HG02610 (cell line): ENCODE results near the gene ACVRL1.
"Not testable (repeated sequence)": the region's sequence is repeated elsewhere in the genome, so short reads cannot be mapped to it uniquely, and the experiment has no call there.

Source experiments
- ATAC-seq: cut with Tn5 transposase; IDR thresholded peaks from one replicate; pipeline ENCODE4 v1.9.1; 2021; ENCODE audit warnings: mild to moderate bottlenecking, moderate library complexity; ENCODE audit not compliant: unreplicated experiment

ACVRL1 gene

DNA sequence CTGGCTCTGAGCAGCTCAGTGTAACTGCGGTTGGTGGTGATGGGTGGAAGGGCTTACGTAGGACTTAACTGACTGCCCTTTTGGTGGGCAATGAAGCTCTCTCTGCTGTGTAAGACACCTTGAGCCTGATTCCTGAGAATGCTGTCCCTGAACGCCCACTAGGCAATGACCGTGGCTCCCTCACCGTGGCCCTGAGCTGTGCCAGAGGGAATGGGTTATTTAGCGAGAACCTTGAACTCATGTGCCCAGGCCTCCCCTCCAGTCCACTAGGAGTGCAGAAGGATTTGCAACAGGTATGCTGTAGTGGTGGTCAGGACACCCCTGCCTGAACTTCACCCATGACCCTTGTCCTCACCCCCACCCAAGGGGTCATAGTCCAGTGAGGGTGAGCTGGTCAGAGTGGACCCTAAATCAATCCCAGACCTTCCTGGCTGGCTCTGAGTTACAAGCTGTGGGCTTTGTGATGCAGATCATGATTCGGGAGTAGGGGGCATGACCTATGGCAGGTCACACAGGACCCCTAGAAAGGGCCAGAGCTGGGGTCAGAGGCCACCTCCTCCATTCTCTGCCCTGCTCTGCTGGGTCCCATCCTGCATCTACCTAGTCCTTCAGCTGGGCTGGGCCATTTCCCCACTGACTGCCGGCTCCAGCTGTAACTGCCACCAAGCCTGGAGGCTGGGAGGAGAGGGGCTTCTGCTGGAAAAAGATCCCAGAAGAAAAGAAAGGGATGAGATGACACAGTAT is 33.9 kb upstream of the ACVRL1 start:
- ATAC-seq = no peak

DNA sequence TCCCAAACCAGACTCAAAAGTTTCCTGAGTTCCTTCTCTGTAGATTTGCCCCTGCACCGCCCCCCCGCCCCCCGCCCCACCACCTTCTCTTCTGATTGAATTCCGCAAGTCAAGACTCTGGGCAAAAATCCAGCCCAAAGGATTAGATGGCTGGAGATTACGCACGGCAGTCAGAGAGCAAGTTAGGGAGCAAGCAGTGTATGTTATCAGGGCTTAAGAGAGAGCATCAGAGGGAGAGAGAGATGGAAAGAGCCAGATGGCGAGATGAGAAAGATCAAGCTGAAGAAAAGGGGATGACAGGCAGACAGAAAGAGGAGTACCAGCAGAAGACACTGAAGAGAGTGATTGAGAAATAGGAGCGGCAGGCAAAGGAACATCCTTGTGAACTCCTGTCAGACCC is 33.3 kb upstream of the ACVRL1 start:
- ATAC-seq = no peak

DNA sequence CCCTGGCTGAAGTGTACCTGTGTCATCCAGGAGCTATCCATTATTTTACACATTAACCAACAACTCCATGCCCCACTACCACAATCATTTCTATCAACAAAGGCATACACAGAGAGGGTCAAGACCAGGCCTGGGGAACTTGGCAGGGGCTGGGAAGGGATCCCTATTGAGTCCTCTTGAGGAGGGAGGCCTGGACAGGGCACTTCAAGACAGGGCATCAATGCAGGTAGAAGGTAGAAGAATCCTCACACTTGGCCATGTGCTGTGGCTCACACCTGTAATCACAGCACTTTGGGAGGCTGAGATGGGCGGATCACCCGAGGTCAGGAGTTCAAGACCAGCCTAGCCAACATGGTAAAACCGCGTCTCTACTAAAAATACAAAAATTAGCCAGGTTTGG is 32.8 kb upstream of the ACVRL1 start:
- no peak for ATAC-seq

DNA sequence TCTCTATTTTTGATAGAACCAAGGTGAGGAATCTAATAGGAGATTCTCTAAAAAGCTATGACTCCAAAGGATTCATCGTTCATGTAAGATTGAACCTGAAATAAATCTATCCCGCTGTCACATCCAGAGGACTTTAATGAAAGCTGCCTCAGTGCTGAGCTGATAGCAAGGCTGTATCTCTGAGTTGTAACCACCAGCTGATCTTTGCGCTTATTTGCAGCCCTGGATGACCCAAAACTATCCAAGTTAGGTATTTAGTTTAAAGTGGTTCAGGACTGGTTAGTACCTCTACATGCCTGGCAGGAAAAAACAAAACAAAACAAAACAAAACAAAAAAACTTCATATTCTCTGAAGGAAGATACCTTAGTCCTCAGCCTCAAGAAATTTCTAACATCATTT is 28.2 kb upstream of the ACVRL1 start:
- no peak for ATAC-seq

DNA sequence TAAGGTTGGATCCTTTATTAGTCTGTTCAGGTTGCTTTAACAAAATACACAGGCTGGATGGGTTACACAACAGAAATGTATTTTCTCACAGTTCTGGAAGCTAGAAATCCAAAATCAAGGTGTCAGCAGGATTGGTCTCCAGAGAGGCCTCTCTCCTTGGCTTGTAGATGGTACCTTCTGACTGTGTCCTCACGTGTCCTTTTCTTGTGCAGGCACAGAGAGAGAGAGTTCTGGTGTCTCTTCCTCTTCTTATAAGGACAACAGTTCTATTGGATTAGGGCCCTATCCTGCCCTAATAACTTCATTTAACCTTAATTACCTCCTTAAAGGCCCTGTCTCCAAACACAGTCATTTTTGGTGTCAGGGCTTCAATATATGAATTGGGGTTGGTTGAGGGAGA is 24.0 kb upstream of the ACVRL1 start:
- no peak for ATAC-seq

DNA sequence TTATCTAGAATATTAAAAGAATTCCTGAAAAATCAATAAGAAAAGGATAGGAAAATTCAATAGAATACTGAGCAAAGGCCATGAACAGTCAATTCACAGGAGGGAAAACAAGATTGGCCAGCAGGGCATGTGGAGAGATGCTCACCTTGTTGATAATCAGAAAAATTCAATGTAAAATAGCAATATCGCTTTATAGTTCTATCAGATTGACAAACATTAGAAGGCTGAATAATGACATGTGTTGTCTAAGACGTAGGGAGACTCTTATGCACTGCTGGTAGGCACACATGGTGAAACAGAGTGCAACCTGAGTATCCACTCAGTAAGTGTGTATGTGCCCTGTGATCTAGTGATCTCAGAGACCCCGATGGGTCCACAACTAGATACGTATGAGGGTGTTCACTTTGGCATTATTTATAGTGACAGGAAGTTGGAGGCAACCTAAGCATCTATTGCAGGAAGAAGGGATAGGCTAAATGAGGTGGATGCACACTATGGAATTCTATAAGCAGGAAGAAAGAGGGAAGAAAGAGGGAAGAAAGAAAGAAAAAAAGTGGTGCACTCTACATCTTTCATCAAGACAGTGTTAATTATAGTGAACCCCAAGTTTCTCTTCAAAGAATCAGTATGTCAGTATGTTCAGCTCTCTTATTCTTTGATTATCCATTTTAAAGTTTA is 23.2 kb upstream of the ACVRL1 start:
- no peak for ATAC-seq

DNA sequence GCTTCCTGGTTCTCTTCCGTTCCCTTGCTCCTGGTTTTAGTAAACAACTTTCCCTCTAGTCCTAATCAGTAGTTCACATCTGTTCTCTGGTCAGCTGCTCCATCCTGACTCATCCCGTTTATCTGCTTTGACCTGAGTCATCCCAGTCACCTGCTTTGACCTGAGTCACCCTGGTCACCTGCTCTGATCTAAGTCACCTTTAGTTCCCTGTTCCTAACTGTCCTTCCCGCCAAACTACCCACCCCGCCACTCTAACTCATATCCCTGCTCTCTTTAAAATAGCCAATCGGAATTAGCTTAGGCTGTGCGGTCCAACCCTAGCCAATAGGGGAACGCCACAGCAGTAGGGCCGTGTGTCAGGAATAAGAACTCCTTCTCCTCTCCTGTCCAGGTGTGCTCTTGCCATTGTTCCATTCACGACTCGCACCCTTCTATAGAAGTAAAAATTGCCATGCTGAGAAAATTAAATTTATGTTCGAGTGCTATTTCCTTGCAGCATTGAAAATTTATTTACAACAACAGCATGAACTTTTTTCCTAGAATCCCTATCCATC is 22.6 kb upstream of the ACVRL1 start:
- no peak for ATAC-seq

DNA sequence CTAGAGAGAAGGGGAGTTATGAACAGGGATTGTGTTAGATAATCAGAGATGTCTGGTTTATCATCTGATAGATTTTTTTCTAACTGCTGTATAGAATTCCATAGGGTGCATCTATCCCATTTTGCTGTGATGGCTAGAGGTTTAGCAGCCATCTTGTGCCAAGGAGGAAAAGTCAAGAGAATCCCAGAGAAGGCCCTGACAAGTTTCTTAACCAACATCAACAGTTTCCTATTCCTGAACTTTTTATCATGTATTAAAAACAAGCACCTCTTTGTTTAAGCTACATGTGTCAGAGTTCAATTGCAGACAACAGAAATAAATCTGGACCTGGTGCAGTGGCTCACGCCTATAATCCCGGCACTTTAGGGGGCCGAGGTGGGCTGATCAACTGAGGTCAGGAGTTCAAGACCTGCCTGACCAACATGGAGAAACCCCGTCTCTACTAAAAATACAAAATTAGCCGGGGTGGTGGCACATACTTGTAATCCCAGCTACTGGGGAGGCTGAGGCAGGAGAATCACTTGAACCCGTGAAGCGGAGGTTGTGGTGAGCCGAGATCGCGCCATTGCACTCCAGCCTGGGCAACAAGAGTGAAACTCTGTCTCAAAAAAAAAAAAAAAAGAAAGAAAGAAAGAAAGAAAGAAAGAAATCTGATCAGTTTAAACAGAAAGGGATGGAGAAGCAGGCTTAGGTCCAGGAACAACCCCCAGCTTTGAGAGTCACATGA is 21.8 kb upstream of the ACVRL1 start:
- ATAC-seq = not testable (repeated sequence)

DNA sequence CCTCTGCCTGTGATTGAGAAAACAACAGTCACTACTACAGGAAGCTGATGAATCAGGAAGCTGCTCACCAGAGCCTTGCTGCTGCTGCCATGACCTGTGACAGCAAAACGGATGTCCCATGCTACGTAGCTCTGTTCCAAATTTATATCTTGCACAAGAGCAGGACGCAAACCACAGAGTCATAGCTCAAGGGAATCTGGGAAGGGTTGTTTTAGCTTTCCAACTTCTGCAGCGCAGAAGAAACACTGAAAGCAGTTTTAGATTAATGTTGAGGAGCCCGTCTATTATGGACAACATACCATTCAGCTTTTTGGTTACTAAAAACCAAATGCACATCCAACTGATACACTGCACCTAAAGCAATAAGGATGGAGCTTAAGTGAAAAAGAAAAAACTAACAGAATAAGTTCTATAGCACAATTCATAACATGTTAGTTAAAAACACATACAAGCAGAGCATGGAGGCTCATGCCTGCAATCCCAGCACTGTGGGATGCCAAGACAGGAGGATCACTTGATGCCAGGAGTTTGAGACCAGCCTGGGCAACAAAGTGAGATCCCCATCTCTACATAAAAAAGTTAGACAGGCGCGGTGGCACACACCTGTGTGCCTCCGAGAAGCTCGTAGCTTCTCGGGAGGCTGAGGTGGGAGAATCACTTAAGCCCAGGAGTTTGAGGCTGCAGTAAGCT is 21.1 kb upstream of the ACVRL1 start:
- ATAC-seq = no peak

DNA sequence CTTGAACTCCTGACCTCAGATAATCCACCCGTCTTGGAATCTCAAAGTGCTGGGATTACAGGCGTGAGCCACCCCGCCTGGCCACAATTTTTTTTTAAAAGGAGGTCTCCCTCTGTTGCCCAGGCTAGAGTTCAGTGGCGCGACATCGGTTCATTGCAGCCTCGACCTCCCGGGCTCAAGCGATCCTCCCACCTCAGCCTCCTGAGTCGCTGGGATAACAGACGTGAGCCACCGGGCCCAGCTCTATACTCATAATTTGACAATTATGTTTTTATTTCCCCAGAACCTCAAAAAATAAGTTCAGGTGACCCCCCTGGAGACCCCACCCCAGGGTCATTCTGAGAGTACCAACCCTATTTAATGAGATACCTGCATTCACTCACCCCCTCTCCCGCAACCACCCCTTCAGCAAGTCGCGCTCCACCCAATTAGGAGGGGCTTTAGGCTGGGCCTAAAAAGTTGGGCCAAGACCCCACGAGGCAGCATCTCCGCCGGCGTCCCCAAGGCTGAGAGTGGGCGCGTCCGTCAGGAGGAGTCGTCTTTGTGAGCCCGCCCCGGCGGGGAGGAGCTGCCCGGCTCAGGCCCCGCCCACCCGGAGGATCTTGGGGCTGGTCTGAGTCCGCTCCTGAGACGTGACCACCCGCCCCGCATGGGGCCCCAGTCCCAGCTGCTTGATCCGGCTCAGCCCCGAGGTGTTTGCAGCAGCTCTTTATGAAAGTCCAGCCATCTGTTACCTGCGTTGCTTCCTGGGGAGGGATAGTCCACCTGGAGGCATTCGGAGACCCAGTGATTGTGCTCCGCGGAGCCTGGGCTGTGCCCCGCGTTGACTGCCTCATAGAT is 19.6 kb upstream of the ACVRL1 start, which contains the start of gene ANKRD33:
ANKRD33 (plus strand) TSS at position 628 of the 840 bp plus-strand sequence; CDS start at position 712, 84 bp downstream.
- no peak for ATAC-seq

DNA sequence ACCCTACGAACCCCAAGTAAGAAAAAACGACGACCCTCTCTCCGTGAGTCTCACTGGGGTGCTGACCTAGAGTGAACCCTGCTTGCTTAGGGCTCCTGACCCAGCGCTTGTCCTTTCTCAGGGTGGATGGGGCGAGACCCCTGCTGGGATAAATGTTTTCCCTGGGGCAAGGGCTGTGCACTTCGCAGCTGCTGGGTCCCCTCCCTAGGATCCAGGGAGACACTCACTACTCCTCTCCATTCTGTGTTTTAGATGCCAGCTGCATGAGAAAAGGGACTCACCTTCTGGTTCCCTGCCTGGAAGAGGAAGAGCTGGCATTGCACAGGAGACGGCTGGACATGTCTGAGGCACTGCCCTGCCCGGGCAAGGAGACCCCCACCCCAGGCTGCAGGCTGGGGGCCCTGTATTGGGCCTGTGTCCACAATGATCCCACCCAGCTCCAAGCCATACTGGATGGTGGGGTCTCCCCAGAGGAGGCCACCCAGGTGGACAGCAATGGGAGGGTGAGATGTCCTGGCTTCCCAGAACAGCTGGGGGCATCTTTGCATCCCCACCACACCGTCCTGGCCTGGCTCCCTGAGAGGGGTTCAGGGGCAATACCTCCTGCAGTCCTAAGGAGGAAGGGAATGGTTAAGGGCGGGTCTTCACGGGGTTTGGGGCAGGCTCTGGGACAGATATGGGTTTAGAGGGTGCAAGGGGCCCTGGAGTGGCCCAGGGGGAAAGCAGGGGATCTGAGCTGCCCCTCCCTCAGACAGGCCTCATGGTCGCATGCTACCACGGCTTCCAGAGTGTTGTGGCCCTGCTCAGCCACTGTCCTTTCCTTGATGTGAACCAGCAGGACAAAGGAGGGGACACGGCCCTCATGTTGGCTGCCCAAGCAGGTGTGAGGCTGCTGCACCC is 18.7 kb upstream of the ACVRL1 start:
- no peak for ATAC-seq

DNA sequence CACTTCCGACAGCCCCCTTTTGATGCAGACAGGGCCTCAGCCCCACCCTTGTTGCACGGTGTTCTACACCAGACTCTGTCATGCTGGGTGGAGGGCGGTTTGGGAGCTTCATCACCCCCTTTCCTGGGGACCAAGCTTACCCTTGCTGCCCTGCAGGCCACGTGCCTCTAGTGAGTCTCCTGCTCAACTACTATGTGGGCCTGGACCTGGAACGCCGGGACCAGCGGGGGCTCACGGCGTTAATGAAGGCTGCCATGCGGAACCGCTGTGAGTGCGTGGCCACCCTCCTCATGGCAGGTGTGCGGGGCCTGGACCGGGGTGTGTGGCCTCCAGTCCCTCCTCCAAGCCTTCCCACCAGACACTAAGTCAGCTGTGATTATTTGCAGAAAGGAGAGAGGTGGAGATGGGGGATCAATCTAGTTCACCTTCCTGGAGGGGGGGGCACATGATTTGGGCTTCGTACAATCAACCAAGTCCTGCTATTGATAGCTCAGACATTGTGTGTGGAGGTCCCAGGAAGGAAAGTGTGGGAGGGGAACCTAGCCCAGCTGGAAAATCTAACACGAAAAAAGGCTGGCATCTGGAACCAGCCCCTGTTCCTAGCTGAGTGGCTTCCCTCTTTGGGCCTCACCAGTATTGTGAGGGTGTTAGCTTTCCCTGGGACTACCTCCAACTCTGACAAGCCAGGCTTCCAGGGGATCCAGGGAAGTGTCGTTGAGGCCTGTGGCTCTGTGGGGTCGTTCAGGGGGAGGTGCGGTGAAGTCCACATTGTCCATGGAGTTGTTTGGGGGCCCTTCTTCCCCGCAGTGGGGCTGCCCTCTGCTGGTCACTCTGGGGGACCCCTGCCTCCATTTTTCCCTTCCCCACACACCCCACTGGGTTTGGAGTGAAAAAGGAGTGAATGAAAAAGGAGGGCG is 17.8 kb upstream of the ACVRL1 start:
- ATAC-seq = no peak

DNA sequence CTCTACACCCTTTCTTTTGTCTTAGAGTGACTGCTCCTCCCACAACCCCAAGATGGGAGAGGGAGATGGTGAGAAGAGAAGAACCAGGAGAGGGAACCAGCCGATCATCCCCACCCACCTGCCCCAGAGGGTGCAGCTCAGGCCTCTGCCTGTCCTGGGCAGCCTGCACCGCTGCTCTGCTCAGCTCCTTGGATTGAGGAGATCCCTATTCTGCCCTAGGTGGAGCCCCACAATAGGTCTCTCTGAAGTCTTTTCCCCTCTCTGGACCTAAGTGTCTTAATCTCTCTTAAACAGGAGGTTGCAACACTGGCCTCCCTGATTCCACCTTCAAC is 17.2 kb upstream of the ACVRL1 start:
- no peak for ATAC-seq

DNA sequence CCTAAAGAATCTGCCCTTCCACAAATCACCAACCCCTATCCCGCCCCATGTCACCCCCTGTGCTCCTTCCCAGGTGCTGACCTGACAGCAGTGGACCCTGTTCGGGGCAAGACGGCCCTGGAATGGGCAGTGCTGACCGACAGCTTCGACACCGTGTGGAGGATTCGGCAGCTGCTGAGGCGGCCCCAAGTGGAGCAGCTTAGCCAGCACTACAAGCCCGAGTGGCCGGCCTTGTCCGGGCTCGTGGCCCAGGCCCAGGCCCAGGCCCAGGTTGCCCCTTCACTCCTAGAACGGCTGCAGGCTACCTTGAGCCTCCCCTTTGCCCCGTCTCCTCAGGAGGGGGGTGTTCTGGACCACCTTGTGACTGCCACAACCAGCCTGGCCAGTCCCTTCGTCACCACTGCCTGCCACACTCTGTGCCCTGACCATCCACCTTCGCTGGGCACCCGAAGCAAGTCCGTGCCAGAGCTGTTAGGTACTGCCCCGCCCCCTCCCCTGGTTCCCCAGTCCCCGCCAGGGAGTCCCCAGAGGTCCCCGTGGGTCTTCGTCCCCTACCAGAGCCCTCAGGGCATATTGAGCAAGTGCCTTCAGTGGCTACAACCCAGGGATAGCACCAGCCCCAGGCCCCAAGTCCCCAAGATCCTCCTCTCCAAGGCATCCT is 16.7 kb upstream of the ACVRL1 start:
- no peak for ATAC-seq

DNA sequence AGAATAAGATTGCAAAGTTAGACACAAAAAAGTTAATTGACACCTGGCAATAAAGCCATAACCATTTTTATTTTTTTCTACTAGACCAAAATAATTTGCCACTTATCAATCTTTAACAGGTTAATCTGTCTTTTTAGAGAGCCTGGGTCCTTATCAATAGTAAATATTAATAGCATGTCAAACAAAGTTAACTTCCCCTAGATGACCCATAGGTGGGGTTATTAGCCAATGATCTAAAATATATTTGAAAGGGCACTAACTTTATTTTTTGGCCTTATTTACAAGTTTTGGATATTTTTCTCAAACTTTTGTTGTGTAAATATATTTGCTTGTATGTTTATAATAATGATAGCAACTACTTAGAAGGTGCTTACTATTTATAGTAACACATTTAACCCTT is 15.5 kb upstream of the ACVRL1 start:
- no peak for ATAC-seq

DNA sequence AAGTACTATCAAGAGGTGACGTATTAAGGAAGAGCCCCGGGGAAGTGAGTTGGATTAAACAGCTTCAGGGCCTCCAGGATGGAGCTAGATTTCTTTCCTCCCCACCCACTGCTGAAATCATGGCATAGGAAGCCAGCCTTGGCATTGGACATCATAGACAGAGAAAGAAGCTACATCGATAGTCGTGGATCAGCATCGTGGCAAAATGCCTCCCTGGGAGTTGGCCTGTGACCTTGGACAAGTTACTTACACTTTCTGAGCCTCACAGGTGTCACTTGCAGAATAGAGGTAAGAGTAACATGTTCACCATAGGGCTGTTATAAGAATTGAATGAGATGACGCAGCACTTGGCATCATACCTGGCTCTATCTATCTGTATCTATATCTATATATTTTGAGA is 13.5 kb upstream of the ACVRL1 start:
- no peak for ATAC-seq

DNA sequence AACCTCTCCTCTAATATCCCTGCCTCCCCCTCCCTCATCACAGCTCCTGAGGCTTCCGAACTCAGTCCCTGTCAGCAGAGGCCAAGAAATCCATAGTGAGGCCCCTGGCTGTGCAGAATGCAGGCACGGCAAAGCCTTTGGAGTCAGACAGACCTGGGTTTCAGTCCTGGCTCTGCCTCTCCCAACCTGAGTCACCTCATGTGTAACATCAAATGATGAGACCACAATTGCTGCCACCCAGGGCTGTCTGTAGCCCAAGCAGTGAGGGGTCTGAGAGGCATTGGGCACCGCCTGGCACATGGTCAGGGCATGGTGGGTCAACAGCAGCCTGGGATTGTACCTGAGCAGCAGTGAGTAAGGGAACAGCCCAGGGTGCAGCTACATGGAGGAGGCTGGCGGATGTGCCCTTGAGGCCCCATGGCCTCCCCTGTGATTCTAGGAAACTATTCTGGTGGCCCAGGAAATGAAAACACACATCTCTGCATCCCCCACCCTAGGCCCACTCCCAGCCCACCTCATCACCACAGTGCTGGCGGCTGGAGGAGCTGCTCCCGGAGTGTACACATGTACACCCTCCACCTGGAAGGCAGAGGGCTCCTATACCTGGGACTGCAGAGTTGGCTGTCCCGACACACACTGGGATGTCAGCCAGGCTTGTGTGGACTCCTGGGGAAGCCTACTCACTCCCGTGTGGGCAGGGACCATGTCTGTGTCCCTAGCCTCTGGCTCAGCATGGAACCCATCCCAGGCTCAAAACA is 11.7 kb upstream of the ACVRL1 start:
- ATAC-seq = no peak
